Thoracic aorta endothelial cell (primary cell): ENCODE measurements around the gene OR2S2. TPM values are rescaled to one million over a fixed set of nuclear protein-coding genes. Genes with fewer than 3 reads are reported as not detected.

Experiments
- total RNA-seq: library from RNA; depleted of rRNA; stranded (reverse); fragments of >200 nt; gene quantifications from 2 replicates; pipeline ENCODE4 v1.2.3, GENCODE V29; 2012

Gene OR2S2
- total RNA-seq: not detected in 2 replicates

DNA sequence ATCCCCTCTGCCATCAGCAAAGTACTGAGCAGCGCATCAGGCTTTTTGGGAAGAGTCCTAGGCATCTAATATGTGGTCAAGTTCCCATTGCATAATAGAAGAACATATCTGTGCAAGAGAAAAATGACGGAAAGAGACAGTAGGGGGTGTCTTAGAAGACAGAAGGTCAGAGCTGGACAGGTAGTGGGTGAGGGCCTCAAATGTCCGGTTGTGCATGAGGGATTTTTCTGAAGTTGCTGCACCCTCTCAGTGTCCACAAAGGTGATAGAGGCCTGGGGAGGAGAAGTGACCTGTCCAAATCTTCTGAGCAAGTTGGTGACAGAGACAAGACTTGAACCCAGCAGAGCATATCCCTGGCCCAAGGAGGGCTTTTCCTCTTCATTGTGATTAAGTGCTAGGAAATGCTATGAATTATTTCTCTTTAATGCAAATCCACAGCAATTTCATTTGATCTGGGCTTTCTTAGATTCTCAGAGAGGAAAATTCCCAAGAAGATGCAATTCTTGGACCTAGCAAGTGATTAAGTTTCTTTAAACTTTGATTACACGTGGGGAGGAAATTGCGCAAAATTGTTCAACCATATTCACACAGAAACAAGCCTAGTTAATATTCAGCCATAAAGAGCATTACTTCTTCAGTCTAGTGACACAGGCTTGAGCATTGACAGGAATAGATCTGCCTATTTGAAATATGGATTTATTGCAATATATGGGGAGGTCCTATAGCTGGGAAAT is at the start of gene OR2S2:
Gene OR2S2, minus strand, starts transcription at position 51 of the 734 bp plus-strand sequence. CDS start 56 bp downstream, outside the sequence.

DNA sequence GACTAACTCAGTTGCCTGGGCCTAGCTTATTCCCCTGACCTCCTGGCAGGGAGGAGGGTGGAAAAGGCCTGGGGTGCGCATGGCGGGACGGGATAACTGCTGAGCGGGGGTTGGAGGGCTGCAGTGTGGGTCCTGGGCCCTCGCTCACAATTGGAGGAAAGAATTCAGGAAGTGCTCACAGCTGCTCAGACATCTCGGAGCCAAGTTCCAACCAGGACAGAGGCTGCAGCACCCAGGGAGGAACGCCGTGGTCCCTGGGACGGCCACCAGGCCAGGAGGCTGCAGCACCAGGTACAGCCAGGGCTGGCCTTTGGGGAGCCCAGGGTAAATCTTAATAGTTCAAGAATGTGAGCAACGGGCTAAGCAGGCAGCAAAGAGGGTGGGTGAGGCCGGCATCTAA is 48.7 kb downstream of the OR2S2 start, which contains the start of gene SPAAR:
Gene SPAAR, plus strand, starts transcription at position 217 of the 400 bp plus-strand sequence. CDS start 974 bp downstream, outside the sequence.

Other genes starting within 250 kb of the OR2S2 start
- gene TLN1, start 226.0 kb downstream of the OR2S2 start, total RNA-seq: 359 and 362 TPM in 2 replicates
- gene CREB3, start 225.5 kb downstream of the OR2S2 start, total RNA-seq: 40.8 and 60.0 TPM in 2 replicates
- 107 and 117 TPM in 2 replicates for gene GBA2, start 208.9 kb downstream of the OR2S2 start, total RNA-seq
- gene RGP1, start 208.9 kb downstream of the OR2S2 start, total RNA-seq: 14.2 and 18.5 TPM in 2 replicates
- gene MSMP, start 203.9 kb downstream of the OR2S2 start, total RNA-seq: 6.0 and 10.2 TPM in 2 replicates
- 13.7 and 17.1 TPM in 2 replicates for gene NPR2, start 166.6 kb downstream of the OR2S2 start, total RNA-seq
- 0.13 and 0.22 TPM in 2 replicates for gene SPAG8, start 145.9 kb downstream of the OR2S2 start, total RNA-seq
- gene HINT2, start 143.1 kb downstream of the OR2S2 start, total RNA-seq: 13.9 and 15.2 TPM in 2 replicates
- gene FAM221B, start 129.4 kb downstream of the OR2S2 start, total RNA-seq: not detected in 2 replicates
- gene TMEM8B, start 128.9 kb downstream of the OR2S2 start, total RNA-seq: 0.53 and 0.65 TPM in 2 replicates
- gene OR13J1, start 87.8 kb downstream of the OR2S2 start, total RNA-seq: not detected in 2 replicates
- 2.0 and 2.7 TPM in 2 replicates for gene HRCT1, start 52.0 kb downstream of the OR2S2 start, total RNA-seq
- 10.6 and 17.7 TPM in 2 replicates for gene SPAAR, start 48.7 kb downstream of the OR2S2 start, total RNA-seq
- 22.1 and 22.6 TPM in 2 replicates for gene RECK, start 78.8 kb upstream of the OR2S2 start, total RNA-seq
- 12.0 and 19.3 TPM in 2 replicates for gene GLIPR2, start 178.6 kb upstream of the OR2S2 start, total RNA-seq
- 0.36 and 0.40 TPM in 2 replicates for gene CCIN, start 211.2 kb upstream of the OR2S2 start, total RNA-seq
- 266 and 325 TPM in 2 replicates for gene CLTA, start 232.8 kb upstream of the OR2S2 start, total RNA-seq